ENCODE measurements around the gene KLF9. TPM values are rescaled to one million over a fixed set of nuclear protein-coding genes. Genes with fewer than 3 reads are reported as not detected.

Gene KLF9
- total and polyA plus RNA-seq, 9 of the 15 experiments (the other 6 are each of a cell fraction or from before 2014, with no cell fraction given): 3.3 to 11.9 (median 6.9) TPM

DNA sequence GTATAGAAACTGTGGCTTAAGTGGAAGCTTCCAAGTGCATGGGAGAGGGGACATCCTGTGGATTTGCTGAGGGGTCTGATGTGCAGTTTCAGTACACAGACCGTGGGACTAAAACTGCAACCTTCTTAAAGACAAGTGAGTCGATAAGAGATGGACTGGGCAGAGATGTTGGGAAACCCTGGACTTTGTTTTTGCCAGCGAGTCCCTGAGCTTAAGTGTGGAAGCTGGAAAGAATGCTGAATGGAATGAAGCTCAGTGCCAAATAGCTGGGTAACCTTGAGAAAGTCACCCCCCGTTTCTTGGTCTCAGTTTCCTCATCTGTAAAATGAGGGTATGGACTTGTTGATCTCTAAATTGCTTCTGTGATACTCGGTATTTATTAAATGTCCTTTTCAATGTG is 37.3 kb upstream of the KLF9 start:
- BruUV-seq (replicated peaks): no TSS peak
- no peak overlapping the region for H2AFZ ChIP-seq (ENCODE audit: low read depth, low read length)
- no peak for TF ChIP-seq ZNF282 (CRISPR knock-in tag; IDR thresholded peaks at IDR 0.05)
- TF ChIP-seq, protein P1, sequence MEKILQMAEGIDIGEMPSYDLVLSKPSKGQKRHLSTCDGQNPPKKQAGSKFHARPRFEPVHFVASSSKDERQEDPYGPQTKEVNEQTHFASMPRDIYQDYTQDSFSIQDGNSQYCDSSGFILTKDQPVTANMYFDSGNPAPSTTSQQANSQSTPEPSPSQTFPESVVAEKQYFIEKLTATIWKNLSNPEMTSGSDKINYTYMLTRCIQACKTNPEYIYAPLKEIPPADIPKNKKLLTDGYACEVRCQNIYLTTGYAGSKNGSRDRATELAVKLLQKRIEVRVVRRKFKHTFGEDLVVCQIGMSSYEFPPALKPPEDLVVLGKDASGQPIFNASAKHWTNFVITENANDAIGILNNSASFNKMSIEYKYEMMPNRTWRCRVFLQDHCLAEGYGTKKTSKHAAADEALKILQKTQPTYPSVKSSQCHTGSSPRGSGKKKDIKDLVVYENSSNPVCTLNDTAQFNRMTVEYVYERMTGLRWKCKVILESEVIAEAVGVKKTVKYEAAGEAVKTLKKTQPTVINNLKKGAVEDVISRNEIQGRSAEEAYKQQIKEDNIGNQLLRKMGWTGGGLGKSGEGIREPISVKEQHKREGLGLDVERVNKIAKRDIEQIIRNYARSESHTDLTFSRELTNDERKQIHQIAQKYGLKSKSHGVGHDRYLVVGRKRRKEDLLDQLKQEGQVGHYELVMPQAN (IDR thresholded peaks at IDR 0.05; ENCODE audit: borderline replicate concordance): no peak
- no peak for TF ChIP-seq TFAM (CRISPR knock-in tag; conservative IDR thresholded peaks at IDR 0.05)
- no peak for TF ChIP-seq TCF7 (IDR thresholded peaks at IDR 0.05; ENCODE audit: borderline replicate concordance)
- no peak for TF ChIP-seq ETV5 (CRISPR knock-in tag; IDR thresholded peaks at IDR 0.05; ENCODE audit: low read depth)
- TF ChIP-seq ZNF436 (CRISPR knock-in tag; IDR thresholded peaks at IDR 0.05): no peak
- TF ChIP-seq MTA1 (IDR thresholded peaks at IDR 0.05; ENCODE audit: borderline replicate concordance): no peak
- TF ChIP-seq, protein P2, sequence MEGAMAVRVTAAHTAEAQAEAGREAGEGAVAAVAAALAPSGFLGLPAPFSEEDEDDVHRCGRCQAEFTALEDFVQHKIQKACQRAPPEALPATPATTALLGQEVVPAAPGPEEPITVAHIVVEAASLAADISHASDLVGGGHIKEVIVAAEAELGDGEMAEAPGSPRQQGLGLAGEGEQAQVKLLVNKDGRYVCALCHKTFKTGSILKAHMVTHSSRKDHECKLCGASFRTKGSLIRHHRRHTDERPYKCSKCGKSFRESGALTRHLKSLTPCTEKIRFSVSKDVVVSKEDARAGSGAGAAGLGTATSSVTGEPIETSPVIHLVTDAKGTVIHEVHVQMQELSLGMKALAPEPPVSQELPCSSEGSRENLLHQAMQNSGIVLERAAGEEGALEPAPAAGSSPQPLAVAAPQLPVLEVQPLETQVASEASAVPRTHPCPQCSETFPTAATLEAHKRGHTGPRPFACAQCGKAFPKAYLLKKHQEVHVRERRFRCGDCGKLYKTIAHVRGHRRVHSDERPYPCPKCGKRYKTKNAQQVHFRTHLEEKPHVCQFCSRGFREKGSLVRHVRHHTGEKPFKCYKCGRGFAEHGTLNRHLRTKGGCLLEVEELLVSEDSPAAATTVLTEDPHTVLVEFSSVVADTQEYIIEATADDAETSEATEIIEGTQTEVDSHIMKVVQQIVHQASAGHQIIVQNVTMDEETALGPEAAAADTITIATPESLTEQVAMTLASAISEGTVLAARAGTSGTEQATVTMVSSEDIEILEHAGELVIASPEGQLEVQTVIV (CRISPR knock-in tag; IDR thresholded peaks at IDR 0.05; ENCODE audit: borderline replicate concordance): no peak
- TF ChIP-seq ZNF232 (CRISPR knock-in tag; IDR thresholded peaks at IDR 0.05): no peak
- TF ChIP-seq ZNF79 (CRISPR knock-in tag; IDR thresholded peaks at IDR 0.05; ENCODE audit: low read depth): no peak
- no peak for TF ChIP-seq SIN3A (IDR thresholded peaks at IDR 0.05; ENCODE audit: borderline replicate concordance in 2 of 2, control insufficient read depth in 1 of 2, low read depth in 2 of 2, low read length in 2 of 2)
- TF ChIP-seq, protein P3, sequence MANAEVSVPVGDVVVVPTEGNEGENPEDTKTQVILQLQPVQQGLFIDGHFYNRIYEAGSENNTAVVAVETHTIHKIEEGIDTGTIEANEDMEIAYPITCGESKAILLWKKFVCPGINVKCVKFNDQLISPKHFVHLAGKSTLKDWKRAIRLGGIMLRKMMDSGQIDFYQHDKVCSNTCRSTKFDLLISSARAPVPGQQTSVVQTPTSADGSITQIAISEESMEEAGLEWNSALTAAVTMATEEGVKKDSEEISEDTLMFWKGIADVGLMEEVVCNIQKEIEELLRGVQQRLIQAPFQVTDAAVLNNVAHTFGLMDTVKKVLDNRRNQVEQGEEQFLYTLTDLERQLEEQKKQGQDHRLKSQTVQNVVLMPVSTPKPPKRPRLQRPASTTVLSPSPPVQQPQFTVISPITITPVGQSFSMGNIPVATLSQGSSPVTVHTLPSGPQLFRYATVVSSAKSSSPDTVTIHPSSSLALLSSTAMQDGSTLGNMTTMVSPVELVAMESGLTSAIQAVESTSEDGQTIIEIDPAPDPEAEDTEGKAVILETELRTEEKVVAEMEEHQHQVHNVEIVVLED (CRISPR knock-in tag; IDR thresholded peaks at IDR 0.05): no peak
- TF ChIP-seq RBM22 (IDR thresholded peaks at IDR 0.05; ENCODE audit: low read depth, low read length, poor library complexity, severe bottlenecking): no peak
- TF ChIP-seq TCFL5 (CRISPR knock-in tag; conservative IDR thresholded peaks at IDR 0.05): no peak
- no peak overlapping the region for H3K27ac ChIP-seq (ENCODE audit: extremely low read depth, low read depth, low read length)
- in situ Hi-C loops (cut with MboI): no loop called here
- no peak for FAIRE-seq
- no peaks in the 10 kb centered on the region for H3K9me3 ChIP-seq (replicated peaks; ENCODE audit: control insufficient read depth, insufficient read depth, low read depth, low read length)
- no peak overlapping the region for H3K4me3 ChIP-seq
- POLR2A ChIA-PET: interaction anchor here (0.6 kb wide), 1 partner anchor 307 kb away, joined by 3 read pairs; no protein-coding TSS in a partner anchor
- H3K9me1 ChIP-seq (ENCODE audit: control insufficient read depth, insufficient read depth, low read length): no peaks in the 10 kb centered on the region
- no peaks in the 10 kb centered on the region for H3K36me3 ChIP-seq (ENCODE audit: control insufficient read depth, insufficient read depth, low read length)
- DNase-seq (ENCODE audit: extremely low read depth in 1 of 4, low spot score in 3 of 4): no peak
- WGBS (ENCODE audit: insufficient coverage, low coverage, missing lambda C conversion rate): 59% methylated on average over 5 of the region's 5 CpGs
- H3K9ac ChIP-seq (ENCODE audit: insufficient read depth in 1 of 2, low read depth in 2 of 2, low read length in 2 of 2): no peak overlapping the region
- H3K27me3 ChIP-seq (ENCODE audit: control insufficient read depth in 2 of 2, insufficient read depth in 2 of 2, low read length in 2 of 2): no peaks in the 10 kb centered on the region
- no peaks in the 10 kb centered on the region for H3K79me2 ChIP-seq (ENCODE audit: control insufficient read depth, insufficient read depth, low read length)
- CTCF ChIA-PET (ENCODE audit: low intra/inter-chr PET ratio): no interaction called here
- ATAC-seq: no peak
- intact Hi-C loops (cut with micrococcal nuclease): no loop called here
- H3K4me2 ChIP-seq (ENCODE audit: insufficient read depth, low read length): no peak overlapping the region
- H3K4me1 ChIP-seq (replicated peaks in 1 of 2; ENCODE audit: control insufficient read depth in 2 of 2, insufficient read depth in 2 of 2, low read length in 2 of 2): no peaks in the 10 kb centered on the region; a peak in 3 of 5 replicates
- H4K20me1 ChIP-seq (replicated peaks; ENCODE audit: control insufficient read depth, insufficient read depth, low read length): no peaks in the 10 kb centered on the region
